ENCODE results near the gene NUTM2E. TPM values are rescaled to one million over a fixed set of nuclear protein-coding genes. Genes with fewer than 3 reads are reported as not detected.
A peak's percentile ranks its signal among the peaks of the same experiment; 100 is the strongest.
"Not testable (repeated sequence)": the region's sequence is repeated elsewhere in the genome, so short reads cannot be mapped to it uniquely, and the experiment has no call there.

NUTM2E gene, protein sequence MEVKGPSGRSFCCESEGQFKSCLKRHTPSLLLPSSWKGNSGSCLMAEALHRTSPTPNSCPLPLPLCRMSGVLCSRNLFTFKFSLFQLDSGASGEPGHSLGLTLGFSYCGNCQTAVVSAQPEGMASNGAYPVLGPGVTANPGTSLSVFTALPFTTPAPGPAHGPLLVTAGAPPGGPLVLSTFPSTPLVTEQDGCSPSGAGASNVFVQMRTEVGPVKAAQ (N-terminal part only)
- total RNA-seq (2014; rRNA removed; shearing (Covaris generic)): 0.05 TPM in 1 of 2 replicates, not detected in the other

DNA sequence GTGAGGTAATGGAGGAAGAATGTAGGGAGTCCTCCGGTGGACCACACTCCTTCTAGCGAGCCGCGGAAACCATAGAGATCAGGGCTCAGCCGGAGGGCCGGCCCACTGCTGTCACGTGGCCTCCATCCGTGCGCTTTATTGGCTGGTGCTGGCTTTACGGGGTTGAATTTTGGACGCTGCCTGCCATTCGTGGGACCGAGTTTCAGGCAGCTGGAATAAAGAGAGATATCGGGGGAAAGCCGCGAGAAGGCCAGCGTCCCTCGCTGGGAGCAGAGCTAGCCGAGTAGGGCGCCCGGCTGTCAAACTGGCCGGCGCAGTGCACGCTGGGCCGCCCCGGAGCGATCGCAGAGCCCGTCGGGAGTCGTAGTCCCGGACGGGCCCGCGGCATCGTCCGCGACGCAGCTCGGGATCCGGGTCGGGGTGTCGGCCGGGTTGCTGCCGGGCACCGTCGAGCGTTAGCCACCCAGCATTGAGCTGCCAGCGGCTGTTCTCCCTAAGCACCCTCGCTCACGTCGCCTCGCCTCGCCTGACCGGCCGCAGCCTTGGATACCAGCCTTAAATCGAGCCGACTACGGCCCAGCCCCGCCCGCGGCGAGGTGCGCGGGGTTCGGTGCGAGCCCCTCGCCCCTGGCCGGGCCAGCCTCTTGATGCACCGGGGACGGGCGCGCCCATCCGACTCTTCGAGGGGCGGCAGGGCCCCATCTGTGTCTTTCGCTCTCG lies at the start of gene NUTM2E:
Gene NUTM2E (plus strand): TSS at position 244 of the 720 bp plus-strand sequence. CDS start 15,002 bp downstream, outside the sequence.
- peak; percentile 71 for DNase-seq (ENCODE audit: low read depth)

DNA sequence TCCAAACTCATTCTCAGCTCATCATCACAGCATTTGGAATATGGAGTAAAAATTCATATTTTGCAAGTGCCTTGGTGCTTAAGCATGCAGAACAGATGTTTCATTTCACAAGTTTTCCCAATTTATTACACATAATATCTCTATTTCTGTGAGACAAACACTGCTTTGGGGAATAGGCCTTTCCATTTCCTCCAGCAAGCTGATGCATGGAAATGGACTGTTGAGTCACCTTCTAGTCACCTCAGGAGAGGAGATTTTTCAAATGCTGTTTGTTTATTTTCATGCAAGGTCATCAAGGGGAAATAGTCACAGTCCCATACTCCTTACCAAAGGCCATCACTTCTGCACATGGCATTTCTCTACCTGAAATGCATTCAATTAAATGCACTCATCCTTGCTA lies 48.5 kb upstream of the NUTM2E start:
- peak; percentile 10 for DNase-seq (ENCODE audit: low read depth)

DNA sequence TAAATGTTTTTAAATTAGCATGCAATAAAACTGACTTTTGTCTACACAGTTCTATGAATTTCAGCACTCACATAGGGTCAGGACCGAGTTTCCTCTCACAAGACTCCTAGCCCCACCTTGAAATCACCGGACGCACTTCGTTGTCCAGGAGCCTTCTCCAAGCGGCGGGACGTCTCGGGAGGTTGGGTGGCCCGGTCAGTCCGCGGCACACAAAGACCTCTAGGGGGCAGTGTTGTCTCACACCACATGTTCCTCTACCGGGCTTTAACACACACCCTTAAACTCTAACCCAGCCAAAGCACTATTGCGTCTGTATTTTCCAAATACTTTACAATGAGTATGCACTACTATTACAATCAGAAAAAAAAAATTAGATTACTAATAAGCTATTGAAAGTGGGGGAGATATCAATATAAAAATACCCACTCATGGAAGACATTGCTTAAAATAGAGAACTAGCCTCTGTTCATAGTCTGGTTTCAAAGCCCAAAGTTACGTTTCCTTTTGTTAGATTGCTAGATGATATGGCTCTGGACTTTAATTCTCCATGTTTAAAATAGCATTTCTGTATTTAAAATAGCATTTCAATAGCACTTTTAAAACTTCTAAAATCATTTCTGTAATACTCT lies 47.1 kb upstream of the NUTM2E start:
- DNase-seq (ENCODE audit: low read depth): peak; percentile 19

DNA sequence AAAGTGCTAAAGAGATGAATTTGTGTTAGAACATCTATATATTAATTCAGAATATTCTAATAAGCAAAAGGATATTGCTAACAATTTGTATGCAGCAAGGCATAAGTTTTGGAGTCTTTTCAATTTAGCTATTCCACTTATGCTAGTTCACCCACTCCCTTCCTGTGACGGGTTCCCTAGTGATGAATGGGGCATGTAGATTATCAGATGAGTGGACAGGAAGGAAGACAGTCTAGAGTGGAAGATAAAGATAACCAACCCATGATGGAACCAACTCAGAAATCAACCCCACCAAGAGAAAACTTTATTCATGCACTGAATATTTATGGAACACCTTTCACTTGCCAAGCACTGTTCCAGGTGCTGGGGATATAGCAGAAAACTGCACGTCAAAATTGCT lies 46.5 kb upstream of the NUTM2E start:
- not testable (repeated sequence) for DNase-seq (ENCODE audit: low read depth)

DNA sequence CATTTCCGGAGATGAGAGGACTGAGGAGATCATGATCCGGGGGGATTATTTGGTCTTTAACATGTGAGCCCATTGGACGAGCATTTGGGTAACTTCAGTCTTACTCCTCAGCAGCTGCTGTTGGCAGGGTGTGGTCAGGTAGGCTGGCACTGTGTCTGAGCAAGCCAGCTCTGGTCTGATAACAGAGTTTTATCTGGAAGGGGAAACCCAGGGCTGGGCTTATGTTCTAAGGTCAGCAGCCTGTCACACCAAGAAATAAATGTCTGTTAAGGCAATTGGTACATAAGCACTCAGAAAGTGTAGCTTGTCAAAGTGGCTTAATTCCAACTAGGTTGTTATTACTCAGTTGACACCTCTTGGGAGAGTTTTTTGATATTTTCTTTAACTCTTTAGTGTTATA lies 45.0 kb upstream of the NUTM2E start:
- DNase-seq (ENCODE audit: low read depth): not testable (repeated sequence)

DNA sequence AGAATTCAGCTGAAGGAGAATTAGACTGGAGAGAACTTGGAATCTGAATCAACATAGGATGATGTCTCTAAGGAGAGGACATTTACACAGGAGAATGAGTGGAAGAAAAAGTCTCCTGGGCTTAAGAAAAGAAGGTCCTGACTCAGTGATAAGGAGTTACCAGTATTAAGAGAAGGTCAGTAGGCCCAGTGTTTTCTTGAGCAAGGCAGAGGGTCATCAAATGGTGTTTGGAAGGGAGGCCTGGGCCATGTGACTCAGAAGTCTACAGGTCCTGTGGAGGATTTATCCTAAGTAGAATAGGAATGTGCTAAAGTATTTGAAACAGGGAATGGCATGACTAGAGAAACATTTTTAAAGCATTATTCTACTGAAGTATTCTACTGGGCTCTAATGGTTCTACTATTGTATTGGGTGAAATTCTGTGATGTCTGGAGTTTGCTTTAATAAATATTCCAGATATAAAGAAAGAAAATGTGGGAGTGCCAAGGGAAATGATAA lies 39.0 kb upstream of the NUTM2E start:
- not testable (repeated sequence) for DNase-seq (ENCODE audit: low read depth)

DNA sequence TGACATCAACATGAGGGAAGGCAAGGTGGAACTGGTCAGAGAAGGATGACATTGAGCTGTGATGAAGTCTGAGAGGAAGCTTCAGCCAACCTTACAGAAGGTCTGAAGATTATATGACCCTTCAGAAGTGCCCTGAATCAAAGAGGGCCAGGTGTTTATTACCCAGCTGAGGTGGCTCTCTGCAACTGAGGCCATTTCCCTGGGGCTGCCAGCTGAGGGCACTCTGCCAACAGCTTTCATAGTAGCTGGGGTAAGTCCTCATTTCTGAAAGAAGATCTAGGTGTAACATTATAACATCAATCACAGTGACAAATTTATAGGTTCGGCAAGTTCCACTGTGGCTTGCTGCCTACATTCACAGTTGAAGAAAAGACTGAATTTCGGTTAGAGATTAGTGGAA lies 37.2 kb upstream of the NUTM2E start:
- DNase-seq (ENCODE audit: low read depth): not testable (repeated sequence)

DNA sequence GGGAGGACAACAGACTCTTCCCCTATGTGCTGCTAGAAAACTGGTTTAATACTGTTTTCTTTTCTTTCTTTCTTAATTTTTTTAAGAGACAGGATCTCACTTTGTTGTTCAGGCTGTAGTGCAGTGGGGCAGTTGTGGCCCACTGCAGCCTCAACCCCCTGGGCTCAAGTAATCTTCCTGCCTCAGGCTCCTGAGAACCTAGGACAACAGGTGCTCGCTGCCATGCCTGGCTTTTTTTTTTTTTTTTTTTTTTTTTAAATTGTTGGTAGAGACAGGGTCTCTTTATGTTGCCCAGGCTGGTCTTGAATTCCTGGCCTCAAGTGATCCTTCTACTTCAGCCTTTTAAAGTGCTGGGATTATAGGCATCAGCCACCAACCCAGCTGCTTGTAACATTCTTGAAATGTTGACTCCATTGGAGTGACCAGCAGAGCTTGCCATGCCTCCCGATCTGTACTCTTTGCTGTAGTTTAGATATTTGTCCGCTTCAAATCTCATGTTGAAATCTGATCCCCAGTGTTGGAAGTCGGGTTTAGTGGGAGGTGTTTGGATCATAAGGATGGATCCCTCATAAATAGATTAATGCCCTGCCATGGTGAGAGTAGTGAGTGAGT lies 34.5 kb upstream of the NUTM2E start:
- not testable (repeated sequence) for DNase-seq (ENCODE audit: low read depth)

DNA sequence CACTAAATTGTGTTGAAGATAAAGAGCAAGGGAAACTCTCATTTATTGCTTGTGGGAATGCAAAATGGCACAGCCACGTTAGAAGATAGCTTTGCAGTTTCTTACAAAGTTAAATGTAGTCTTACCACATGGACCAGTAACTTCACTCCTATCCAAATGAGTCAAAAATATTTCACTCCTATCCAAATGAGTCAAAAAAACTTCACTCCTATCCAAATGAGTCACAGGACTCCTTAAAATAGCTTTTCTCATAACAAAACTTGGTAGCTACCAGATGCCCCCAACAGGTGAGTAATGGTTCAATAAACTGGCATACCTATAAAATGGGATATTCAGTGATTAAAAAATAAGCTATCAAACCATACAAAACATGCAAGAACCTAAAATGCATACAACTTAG lies 27.2 kb upstream of the NUTM2E start:
- DNase-seq (ENCODE audit: low read depth): not testable (repeated sequence)

DNA sequence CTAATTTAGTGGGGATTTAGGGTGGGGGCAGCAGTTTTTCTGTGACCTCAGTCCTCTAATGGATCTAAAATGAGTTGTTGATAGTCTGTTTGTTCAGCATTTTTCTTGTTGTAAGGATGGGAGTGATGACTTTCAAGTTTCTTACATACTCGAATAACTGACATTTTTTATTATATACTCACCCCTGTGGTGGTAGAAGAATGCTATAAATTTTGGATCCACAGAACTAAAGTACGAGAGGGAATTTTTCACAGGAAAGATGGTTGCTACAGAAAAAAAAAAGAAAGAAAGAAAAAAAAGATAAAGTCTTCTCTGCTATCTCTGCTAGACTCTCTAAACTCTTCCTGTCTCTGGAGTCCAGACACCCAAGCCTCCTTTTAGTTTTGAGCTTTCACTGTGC lies 20.7 kb upstream of the NUTM2E start:
- peak; percentile 15 for DNase-seq (ENCODE audit: low read depth)

DNA sequence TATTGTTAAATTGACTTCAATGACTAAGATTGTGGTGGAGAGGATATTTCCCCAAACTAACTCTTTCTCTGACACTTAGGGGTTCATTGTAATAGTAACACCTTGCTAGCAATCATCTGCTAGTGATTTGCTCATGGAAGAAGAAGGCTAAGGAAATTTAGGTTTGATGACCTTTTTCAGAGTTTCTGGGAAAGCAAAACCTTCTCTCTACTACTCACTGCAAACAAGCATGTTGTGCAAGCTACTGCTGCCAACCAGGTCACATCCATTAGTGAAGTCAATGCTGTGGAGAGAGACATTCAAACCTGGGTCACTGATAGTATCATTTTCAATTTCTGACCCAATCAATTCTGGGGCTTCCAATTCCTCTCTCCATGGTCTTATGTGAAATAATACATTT lies 14.6 kb upstream of the NUTM2E start:
- DNase-seq (ENCODE audit: low read depth): not testable (repeated sequence)

DNA sequence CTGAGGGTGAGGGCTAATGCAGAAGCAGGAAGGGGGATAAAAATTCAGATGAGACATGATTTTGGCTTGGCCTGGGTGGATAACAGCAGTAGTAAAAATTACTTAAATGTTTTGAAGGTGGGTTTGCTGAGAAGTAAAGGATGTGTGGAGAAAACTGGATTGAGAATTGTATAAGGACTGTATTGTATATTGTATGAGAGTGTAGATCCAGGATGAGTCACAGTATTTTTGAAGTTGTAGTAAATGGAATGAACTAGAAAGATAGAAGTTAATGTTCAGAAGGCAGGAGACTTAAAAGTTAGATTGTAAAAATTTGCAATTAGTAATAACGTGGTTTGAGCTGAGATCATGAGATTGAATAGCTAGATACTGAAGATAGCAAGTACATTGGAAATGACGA lies 10.2 kb upstream of the NUTM2E start:
- not testable (repeated sequence) for DNase-seq (ENCODE audit: low read depth)

DNA sequence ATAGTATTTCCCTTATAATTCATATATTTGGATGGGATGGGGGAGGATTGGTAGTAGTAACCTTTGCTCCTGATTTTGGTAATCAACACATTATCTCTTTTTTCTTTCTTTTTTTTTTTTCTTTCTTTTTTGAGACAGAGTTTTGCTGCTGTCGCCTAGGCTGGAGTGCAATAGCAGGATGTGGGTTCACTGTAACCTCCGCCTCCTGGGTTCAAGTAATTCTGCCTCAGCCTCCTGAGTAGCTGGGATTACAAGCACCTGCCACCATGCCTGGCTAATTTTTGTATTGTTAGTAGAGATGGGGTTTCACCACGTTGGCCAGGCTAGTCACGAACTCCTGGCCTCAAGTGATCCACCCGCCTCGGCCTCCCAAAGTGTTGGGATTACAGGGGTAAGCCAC lies 3.2 kb upstream of the NUTM2E start:
- DNase-seq (ENCODE audit: low read depth): not testable (repeated sequence)

DNA sequence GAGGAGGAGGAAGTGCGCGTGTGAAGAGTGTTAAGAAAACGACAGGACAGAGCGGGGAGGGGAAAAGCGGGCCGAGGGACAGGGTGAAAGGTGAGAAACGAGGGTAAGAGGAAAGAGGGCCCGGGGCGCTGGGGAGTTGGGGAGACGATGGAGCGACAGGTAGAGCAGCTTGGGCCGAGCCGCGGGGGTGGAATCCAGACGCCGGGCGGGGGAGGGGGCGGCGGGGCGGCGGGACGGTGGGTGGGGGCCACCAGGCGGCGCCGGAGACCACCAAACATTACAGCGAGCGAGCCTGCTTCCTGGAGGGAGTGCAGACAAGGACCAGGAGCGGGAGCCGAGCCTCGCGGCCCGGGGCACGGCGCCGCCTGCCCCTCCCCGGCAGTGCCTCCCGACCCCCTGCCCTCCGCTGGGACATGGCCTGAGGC lies 940 bp upstream of the NUTM2E start:
- not testable (repeated sequence) for DNase-seq (ENCODE audit: low read depth)

DNA sequence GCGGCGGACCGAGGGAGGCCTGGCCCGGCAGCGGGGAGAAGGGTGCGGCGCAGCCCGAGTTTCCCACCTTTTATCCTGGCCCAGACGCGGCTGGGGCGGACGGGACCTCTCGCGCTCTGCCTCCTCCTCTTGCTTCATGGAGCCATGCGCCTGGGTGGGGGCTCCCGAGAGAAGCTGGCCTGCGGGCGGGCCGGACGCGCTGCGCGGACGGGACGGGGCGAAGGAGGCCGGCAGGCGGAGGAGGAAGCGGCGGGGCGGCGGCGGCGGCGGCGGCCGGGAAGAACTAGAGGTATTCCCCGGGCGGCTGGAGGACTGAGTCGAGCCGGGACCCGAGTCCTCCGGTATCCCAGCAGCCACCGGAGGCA lies 426 bp upstream of the NUTM2E start:
- DNase-seq (ENCODE audit: low read depth): peak; percentile 1

DNA sequence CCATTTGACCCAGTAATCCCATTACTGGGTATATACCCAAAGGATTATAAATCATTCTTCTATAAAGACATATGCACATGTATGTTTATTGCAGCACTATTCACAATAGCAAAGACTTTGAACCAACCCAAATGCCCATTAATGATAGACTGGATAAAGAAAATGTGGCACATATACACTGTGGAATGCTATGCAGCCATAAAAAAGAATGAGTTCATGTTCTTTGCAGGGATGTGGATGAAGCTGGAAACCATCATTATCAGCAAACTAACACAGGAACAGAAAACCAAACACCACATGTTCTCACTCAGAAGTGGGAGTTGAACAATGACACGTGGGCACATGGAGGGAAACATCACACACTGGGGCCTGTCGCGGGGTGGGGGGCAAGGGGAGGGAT lies 7.3 kb downstream of the NUTM2E start:
- not testable (repeated sequence) for DNase-seq (ENCODE audit: low read depth)

DNA sequence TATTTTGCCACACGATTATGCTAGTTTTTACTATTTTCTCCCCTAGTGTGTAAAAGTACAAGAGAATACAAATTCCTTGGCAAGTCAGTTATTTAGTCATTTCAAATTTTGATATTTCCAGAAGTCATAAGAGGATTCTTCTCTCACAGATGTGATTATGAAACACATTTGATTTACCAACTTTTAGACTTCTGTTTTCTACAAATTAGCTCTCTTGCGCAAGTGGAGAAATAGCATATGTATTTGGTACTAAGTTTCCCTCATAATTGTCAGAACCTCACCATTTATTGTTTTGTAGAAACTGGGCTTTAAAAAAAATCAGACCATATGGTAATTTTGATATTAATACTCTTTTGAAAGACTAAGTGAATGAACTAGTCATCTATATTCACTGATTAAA lies 9.4 kb downstream of the NUTM2E start:
- not testable (repeated sequence) for DNase-seq (ENCODE audit: low read depth)

DNA sequence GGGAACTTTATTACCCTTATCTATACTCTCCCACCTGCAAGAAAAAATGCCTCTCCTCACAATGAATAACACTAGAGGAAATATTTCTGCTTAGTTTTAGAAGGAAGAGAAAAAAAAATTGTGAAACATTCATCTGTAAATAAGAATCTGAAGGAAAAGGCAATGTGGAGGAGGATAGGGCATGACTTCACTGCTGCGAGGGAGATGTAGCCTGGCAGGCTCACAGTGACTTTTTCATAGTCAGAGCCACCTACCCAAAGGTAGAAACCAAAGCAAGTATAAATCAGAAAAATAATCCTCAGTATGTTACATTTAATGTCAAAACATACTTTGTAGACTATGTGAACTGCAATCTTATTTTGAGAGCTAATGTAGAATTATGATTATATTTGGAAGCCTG lies 10.4 kb downstream of the NUTM2E start:
- not testable (repeated sequence) for DNase-seq (ENCODE audit: low read depth)

DNA sequence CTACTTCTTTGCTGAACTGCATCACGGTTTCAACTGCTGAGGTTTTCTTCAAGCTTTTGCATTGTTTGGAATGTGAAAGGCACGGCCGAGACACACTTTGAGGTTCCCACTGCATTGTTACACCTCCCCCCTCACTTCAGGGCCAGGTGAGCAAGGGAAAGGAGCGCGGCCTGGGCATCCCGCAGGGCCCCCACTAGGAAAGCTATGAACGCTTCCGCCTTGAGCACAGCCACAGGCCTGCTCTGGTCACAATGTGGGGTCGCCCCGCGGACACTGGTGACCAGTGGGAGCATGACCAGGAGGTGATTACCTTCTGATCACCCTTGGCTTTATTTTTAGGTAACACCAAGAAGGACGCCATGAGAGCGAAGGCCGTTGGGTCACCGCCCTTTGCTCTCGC lies 11.9 kb downstream of the NUTM2E start:
- not testable (repeated sequence) for DNase-seq (ENCODE audit: low read depth)

DNA sequence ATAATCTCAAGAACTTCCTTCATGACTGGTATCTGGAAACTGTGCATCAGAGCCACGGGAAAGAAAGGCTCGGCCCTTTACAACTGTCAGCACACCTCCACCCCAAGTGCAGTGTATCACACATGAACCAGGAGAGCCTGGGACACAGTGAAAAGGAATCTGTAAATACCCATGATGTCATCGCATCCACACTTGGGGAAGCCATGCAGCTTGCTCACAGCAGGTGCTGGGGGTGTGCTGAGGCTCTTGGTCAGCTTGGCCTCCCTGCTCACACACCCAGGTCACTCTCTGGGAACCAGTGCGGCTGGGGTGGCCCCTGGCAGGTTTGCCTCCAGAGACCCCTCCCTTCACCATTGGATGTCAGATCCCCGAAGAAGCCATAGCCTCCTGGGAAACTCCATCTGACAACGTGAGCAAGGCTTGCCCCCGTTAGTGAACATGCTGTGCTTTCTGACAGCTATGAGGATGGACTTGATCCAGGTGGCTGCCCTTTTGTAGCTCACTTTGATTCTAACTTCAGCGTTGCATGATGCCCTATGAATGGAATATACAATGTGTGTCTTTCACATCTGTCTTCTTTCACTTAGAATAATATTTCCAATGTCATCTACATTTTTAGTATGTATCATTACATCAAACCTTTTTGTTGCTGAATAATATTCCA lies 26.8 kb downstream of the NUTM2E start:
- DNase-seq (ENCODE audit: low read depth): not testable (repeated sequence)

DNA sequence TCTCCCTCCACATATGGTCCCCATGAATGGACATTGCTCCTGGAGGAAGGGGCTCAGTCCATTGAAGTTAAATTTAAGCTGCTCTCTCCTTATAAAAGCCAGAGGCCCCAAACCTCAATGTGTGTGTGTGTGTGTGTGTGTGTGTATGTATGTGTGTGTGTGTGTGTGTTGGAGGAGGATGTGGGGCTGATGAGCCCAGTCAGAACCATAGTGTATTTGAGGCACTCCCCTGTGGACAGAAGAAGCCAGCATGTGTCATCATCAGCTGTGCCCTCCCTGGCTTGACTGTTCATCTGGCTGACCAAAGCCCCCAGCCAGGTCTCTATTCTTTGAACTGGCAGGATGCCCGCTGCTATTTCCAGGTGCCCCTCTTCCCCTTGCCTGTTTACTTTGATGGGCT lies 35.7 kb downstream of the NUTM2E start:
- DNase-seq (ENCODE audit: low read depth): not testable (repeated sequence)

DNA sequence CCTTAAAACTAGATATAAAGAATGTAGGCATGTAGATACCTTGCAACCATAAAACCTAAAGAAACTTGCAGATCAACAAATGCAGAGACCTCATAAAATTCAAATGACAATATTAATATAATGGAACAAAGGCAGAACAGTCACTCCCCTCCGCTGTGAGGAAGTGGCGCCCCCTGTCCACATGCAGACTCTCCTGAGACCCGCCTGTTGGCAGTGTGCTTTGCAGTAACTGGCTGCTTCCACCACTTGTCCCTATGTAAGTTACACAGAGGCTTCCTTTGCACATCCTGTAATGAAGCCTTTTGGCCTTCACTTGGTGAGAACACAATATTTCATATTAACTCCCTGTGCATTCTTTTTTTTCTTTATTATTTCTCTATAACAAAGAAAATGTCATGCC lies 36.3 kb downstream of the NUTM2E start:
- not testable (repeated sequence) for DNase-seq (ENCODE audit: low read depth)
